ENCODE data around the gene TMEM151B.
"Not testable (repeated sequence)": the region's sequence is repeated elsewhere in the genome, so short reads cannot be mapped to it uniquely, and the experiment has no call there.

DNA sequence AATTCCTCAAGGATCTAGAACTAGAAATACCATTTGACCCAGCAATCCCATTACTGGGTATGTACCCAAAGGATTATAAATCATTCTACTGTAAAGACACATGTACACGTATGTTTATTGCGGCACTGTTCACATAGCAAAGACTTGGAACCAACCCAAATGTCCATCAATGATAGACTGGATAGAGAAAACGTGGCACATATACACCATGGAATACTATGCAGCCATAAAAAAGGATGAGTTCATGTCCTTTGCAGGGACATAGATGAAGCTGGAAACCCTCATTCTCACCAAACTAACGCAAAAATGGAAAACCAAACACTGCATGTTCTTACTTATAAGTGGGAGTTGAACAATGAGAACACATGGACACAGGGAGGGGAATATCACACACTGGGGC is 76.6 kb downstream of the TMEM151B start:
- not testable (repeated sequence) for TF ChIP-seq EZH2 (IDR thresholded peaks at IDR 0.05); ZFX (IDR thresholded peaks at IDR 0.05); EGR1 (IDR thresholded peaks at IDR 0.05; ENCODE audit: low read depth); SP1 (IDR thresholded peaks at IDR 0.05; ENCODE audit: low read depth); POLR2A (IDR thresholded peaks at IDR 0.05; ENCODE audit: borderline replicate concordance, extremely low read depth, insufficient read depth, insufficient read length); SIN3A (IDR thresholded peaks at IDR 0.05; ENCODE audit: low read depth)
- TF ChIP-seq, protein P1, sequence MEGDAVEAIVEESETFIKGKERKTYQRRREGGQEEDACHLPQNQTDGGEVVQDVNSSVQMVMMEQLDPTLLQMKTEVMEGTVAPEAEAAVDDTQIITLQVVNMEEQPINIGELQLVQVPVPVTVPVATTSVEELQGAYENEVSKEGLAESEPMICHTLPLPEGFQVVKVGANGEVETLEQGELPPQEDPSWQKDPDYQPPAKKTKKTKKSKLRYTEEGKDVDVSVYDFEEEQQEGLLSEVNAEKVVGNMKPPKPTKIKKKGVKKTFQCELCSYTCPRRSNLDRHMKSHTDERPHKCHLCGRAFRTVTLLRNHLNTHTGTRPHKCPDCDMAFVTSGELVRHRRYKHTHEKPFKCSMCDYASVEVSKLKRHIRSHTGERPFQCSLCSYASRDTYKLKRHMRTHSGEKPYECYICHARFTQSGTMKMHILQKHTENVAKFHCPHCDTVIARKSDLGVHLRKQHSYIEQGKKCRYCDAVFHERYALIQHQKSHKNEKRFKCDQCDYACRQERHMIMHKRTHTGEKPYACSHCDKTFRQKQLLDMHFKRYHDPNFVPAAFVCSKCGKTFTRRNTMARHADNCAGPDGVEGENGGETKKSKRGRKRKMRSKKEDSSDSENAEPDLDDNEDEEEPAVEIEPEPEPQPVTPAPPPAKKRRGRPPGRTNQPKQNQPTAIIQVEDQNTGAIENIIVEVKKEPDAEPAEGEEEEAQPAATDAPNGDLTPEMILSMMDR (IDR thresholded peaks at IDR 0.05 in 2 of 3, conservative IDR thresholded peaks at IDR 0.05 in 1 of 3; ENCODE audit: borderline replicate concordance in 1 of 3, insufficient read depth in 1 of 3, low read depth in 2 of 3, low read length in 2 of 3): not testable (repeated sequence)
- TF ChIP-seq, protein P2, sequence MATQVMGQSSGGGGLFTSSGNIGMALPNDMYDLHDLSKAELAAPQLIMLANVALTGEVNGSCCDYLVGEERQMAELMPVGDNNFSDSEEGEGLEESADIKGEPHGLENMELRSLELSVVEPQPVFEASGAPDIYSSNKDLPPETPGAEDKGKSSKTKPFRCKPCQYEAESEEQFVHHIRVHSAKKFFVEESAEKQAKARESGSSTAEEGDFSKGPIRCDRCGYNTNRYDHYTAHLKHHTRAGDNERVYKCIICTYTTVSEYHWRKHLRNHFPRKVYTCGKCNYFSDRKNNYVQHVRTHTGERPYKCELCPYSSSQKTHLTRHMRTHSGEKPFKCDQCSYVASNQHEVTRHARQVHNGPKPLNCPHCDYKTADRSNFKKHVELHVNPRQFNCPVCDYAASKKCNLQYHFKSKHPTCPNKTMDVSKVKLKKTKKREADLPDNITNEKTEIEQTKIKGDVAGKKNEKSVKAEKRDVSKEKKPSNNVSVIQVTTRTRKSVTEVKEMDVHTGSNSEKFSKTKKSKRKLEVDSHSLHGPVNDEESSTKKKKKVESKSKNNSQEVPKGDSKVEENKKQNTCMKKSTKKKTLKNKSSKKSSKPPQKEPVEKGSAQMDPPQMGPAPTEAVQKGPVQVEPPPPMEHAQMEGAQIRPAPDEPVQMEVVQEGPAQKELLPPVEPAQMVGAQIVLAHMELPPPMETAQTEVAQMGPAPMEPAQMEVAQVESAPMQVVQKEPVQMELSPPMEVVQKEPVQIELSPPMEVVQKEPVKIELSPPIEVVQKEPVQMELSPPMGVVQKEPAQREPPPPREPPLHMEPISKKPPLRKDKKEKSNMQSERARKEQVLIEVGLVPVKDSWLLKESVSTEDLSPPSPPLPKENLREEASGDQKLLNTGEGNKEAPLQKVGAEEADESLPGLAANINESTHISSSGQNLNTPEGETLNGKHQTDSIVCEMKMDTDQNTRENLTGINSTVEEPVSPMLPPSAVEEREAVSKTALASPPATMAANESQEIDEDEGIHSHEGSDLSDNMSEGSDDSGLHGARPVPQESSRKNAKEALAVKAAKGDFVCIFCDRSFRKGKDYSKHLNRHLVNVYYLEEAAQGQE (IDR thresholded peaks at IDR 0.05; ENCODE audit: low read depth): not testable (repeated sequence)
- TF ChIP-seq, protein P3, sequence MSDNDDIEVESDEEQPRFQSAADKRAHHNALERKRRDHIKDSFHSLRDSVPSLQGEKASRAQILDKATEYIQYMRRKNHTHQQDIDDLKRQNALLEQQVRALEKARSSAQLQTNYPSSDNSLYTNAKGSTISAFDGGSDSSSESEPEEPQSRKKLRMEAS (IDR thresholded peaks at IDR 0.05): not testable (repeated sequence)

Data from HCT116 (cell line).